Upper lobe of left lung (tissue), 6 donors: ENCODE data around the gene WFDC1. TPM values are rescaled to one million over a fixed set of nuclear protein-coding genes. Genes with fewer than 3 reads are reported as not detected.

Experiments
- ATAC-seq, 2 donors: fragments of 200-7000 bp; cut with Tn5 transposase; one replicate each; pipeline ENCODE4 v1.9.1; 2022; ENCODE audit warnings: mild to moderate bottlenecking in 2 of 2, moderate library complexity in 2 of 2; ENCODE audit not compliant: low FRiP score in 2 of 2
- DNase-seq, 2 donors: peaks; one replicate each; pipeline ENCODE4 v3.0.0-alpha.2; 2019 to 2020
- H3K27ac ChIP-seq, 4 donors: fragments of 200-600 bp; sonication (generic); one replicate each; pipeline ENCODE4 v1.5.1; 2016 to 2019
- H3K27me3 ChIP-seq, 4 donors: fragments of 200-600 bp; sonication (generic); one replicate each; pipeline ENCODE4 v1.5.1; 2017 to 2019
- H3K36me3 ChIP-seq, 4 donors: fragments of 200-600 bp; sonication (generic); one replicate each; pipeline ENCODE4 v1.5.1; 2016 to 2019
- H3K4me1 ChIP-seq, 4 donors: fragments of 200-600 bp; sonication (generic); one replicate each; pipeline ENCODE4 v1.5.1; 2018 to 2019
- H3K4me3 ChIP-seq, 4 donors: fragments of 200-600 bp; sonication (generic); one replicate each; pipeline ENCODE4 v1.5.1; 2017 to 2019; ENCODE audit warnings: mild to moderate bottlenecking in 2 of 4, moderate library complexity in 1 of 4
- H3K9me3 ChIP-seq, 4 donors: fragments of 200-600 bp; sonication (generic); one replicate each; pipeline ENCODE4 v1.5.1; 2018 to 2019
- CTCF ChIP-seq, 6 experiments: fragments of 450-650 bp in 4 of 6; fragments of 200-600 bp in 2 of 6; sonication (generic) in 2 of 6; IDR thresholded peaks; one replicate each; pipeline ENCODE4 v1.5.1; 2016 to 2019; ENCODE audit warnings: antibody characterized with exemption in 6 of 6
- EP300 ChIP-seq, 4 donors: sonication (generic); formaldehyde crosslinking; IDR thresholded peaks; one replicate each; pipeline ENCODE4 v1.5.1; 2017; ENCODE audit warnings: antibody characterized with exemption in 4 of 4, control low read depth in 2 of 4
- POLR2A ChIP-seq, 4 donors: fragments of 450-650 bp; IDR thresholded peaks; one replicate each; pipeline ENCODE4 v1.5.1; 2016 to 2017; ENCODE audit warnings: antibody characterized with exemption in 4 of 4, mild to moderate bottlenecking in 2 of 4
- POLR2AphosphoS5 ChIP-seq, 2 donors: sonication (generic); formaldehyde crosslinking; IDR thresholded peaks; one replicate each; pipeline ENCODE4 v1.5.1; 2017; ENCODE audit warnings: antibody characterized with exemption in 2 of 2
- WGBS, 2 donors: methylation state at CpG; one replicate each; pipeline ENCODE4 v1.1.5; 2017 to 2018; 5-methylcytosine and 5-hydroxymethylcytosine counted together
- total RNA-seq, 6 donors: library from RNA; depleted of rRNA in 4 of 6; stranded (reverse); fragments of >200 nt in 4 of 6; gene quantifications; one replicate each; pipeline versions ENCODE4 v1.1.0 to v1.2.1, GENCODE V29; 2016 to 2021
- donor health status: DM: no; HTN: no; CAD: no; lungs with moderate emphysema.
- donor health status: DM: no; HTN: yes; CAD: no; lungs with severe emphysema.

The WFDC1 gene
- total RNA-seq, 6 donors from 2014 or later = 3.5 to 63.0 (median 10.2) TPM

DNA sequence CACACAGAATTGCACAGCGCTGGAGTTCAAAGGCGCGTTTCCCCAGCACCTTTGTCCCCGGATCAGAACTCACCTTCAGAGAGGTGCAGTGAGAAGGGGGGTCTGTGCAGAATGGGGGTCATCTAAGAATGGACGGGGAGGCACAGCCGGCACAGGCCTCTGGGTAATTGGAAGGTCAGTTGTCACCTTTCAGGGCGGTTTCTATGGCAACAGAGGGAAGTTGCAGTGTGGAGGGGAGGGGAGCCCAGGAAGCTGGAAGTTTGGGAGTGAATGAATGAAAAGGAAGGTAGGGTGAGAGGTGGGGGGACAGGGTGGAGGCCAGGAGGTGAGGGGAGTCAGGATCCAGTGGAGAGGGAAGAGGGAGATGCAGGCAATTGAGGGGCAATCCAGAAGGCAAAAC, 42.5 kb upstream of the WFDC1 start:
- ATAC-seq = no peak

DNA sequence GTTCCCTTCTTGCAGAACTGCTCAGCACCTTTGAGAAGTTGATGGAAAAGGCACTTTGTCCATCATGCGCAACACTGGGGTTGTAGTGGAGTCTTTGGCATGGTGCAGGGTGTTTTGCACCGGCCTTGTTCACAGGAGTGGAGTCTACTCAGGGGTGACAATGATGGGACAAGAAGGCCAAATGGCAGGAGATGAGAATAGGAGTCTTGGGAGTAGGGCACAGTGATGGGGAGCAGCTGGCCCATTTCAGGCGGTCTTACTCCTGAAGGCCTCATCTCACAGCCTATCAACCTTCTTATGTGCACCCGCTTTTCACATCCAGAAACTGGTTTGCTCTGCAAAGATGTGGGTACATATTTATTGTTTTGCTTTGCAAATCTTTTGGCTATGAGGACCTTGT, 41.5 kb upstream of the WFDC1 start:
- TF ChIP-seq POLR2A (IDR thresholded peaks at IDR 0.05) (no peak), CTCF (IDR thresholded peaks at IDR 0.05) (no peak), POLR2AphosphoS5 (IDR thresholded peaks at IDR 0.05) (no peak), EP300 (IDR thresholded peaks at IDR 0.05) (no peak)
- Histone ChIP-seq H3K4me1 (no peaks in the 10 kb centered on the region), H3K27ac (no peak overlapping the region), H3K36me3 (no peaks in the 10 kb centered on the region), H3K9me3 (peaks cover 0 to 10% (median 5%) of the 10 kb centered on the region in 4 donors), H3K27me3 (no peaks in the 10 kb centered on the region), H3K4me3 (no peak overlapping the region)
- DNase-seq (no peak), ATAC-seq (no peak)
- WGBS, 2 donors = 65 to 83% methylated on average over 3 to 4 of the region's 4 CpGs

More for the DNA sequence above, 42.5 kb upstream of the WFDC1 start:
- H3K9me3 ChIP-seq = peaks cover 0 to 10% (median 5%) of the 10 kb centered on the region in 4 donors
- no peak for DNase-seq
- no peaks in the 10 kb centered on the region for H3K4me1 ChIP-seq
- H3K36me3 ChIP-seq = no peaks in the 10 kb centered on the region
- H3K27me3 ChIP-seq = no peaks in the 10 kb centered on the region
- 57 to 71% methylated on average over 7 of the region's 7 CpGs for WGBS, 2 donors
- H3K27ac ChIP-seq = no peak overlapping the region
- H3K4me3 ChIP-seq = no peak overlapping the region
- TF ChIP-seq EP300 (IDR thresholded peaks at IDR 0.05) (no peak), POLR2AphosphoS5 (IDR thresholded peaks at IDR 0.05) (no peak), POLR2A (IDR thresholded peaks at IDR 0.05) (no peak), CTCF (IDR thresholded peaks at IDR 0.05) (no peak)

GRCh38 chr16:84254062-84254461, 40.6 kb upstream of the WFDC1 start:
- Histone ChIP-seq H3K27me3 (no peaks in the 10 kb centered on the region), H3K4me3 (no peak overlapping the region), H3K4me1 (no peaks in the 10 kb centered on the region), H3K27ac (no peak overlapping the region), H3K36me3 (no peaks in the 10 kb centered on the region), H3K9me3 (peaks cover 0 to 10% (median 5%) of the 10 kb centered on the region in 4 donors)
- WGBS, 2 donors = 58 to 59% methylated on average over 4 of the region's 4 CpGs
- TF ChIP-seq EP300 (IDR thresholded peaks at IDR 0.05) (no peak), CTCF (IDR thresholded peaks at IDR 0.05) (no peak), POLR2AphosphoS5 (IDR thresholded peaks at IDR 0.05) (no peak), POLR2A (IDR thresholded peaks at IDR 0.05) (no peak)
- no peak for DNase-seq
- ATAC-seq = no peak

DNA sequence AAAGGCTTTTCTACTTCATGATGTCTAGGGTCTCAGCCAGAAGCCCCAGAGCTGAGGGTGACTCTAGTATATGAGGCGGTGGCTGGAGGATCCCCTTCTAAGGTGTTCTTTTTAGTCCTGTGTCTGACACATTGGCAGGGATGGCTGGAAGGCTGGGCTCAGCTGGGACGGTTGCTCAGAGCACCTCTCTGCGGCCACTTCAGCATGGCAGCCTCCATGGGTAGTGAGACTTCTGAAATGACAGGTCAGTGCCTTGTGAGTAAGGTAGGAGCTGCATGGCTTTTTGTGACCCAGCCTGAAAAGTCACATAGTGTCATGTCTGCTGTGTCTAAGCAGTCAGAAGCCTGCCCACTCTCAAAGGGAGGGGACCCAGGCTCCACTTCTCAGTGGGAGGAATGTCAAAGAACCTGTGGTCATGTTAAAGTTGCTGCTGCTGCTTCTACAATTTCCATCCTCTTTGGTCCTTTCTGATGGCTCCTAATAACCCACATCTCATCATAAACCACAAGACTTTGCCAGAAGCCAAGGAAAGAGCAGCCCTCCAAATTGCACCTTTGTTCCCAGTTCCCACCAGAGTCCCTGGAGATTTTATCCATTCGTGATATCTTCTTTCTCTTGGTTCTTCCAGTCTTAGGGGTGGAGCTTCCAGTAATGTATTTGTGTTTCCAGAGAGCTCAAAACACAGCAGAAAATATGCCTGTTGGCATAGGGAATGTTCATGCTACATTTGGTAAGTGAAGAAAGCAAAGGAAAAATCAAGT, 39.4 kb upstream of the WFDC1 start:
- Histone ChIP-seq H3K4me1 (no peaks in the 10 kb centered on the region), H3K9me3 (peaks cover 0 to 10% (median 5%) of the 10 kb centered on the region in 4 donors), H3K27me3 (no peaks in the 10 kb centered on the region), H3K4me3 (no peak overlapping the region), H3K36me3 (no peaks in the 10 kb centered on the region), H3K27ac (no peak overlapping the region)
- no peak for ATAC-seq
- DNase-seq = no peak
- WGBS, 2 donors = 88 to 98% methylated on average over 2 to 4 of the region's 4 CpGs
- TF ChIP-seq POLR2AphosphoS5 (IDR thresholded peaks at IDR 0.05) (no peak), POLR2A (IDR thresholded peaks at IDR 0.05) (no peak)

GRCh38 chr16:84258266-84258665, 36.4 kb upstream of the WFDC1 start:
- ATAC-seq (no peak), DNase-seq (no peak)
- TF ChIP-seq POLR2A (IDR thresholded peaks at IDR 0.05) (no peak), EP300 (IDR thresholded peaks at IDR 0.05) (no peak), CTCF (IDR thresholded peaks at IDR 0.05) (no peak), POLR2AphosphoS5 (IDR thresholded peaks at IDR 0.05) (no peak)
- no peak overlapping the region for H3K27ac ChIP-seq
- H3K9me3 ChIP-seq = peaks cover 0 to 10% (median 5%) of the 10 kb centered on the region in 4 donors
- H3K4me3 ChIP-seq = no peak overlapping the region
- WGBS, 2 donors = 89 to 90% methylated on average over 11 of the region's 11 CpGs
- no peaks in the 10 kb centered on the region for H3K4me1 ChIP-seq
- no peaks in the 10 kb centered on the region for H3K27me3 ChIP-seq
- no peaks in the 10 kb centered on the region for H3K36me3 ChIP-seq
